ENCODE measurements around the gene EPHB3. TPM values are rescaled to one million over a fixed set of nuclear protein-coding genes. Genes with fewer than 3 reads are reported as not detected.

The EPHB3 gene
- polyA plus RNA-seq, 1 experiment: 3.3 TPM

DNA sequence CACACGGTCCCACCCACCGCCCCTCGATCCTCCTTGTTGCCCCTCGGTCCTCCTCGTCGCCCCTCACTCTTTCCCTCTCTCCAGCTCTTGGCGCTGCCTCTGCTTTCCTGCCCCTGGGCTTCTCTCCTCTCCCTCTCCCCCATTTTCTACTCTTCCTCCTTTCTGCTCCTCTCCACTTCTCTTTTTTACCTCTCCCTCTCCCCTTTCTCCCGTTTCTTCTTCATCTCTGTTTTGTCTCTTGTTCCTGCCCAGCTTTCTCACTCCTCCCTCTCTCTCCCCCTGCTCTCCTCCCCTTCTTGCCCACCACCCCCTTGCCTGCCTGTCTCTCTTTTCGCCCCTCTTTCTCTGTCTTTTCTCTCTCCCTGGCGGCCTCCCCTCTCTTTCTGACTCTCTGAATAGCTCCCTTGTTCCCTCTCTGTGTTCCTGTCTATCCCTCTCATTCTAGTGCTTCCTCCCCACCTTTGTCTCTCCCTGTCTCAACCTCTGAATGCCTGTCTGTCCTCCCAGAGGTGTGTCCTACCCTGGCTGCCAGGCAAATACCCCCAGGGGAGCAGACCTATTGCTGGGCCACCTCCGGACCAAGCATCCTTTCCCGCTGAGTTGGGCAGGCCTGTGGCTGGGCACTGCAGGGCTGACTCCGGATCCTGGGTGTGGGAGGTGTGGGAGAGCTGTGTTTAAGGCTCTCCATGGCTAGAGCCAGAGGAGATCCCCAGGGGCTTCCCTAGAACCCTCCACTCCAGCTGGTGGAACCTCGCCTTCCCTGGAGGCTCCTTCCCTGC lies 41.0 kb downstream of the EPHB3 start:
- DNase-seq (ENCODE audit: low read depth): no peak
- CTCF ChIA-PET: interaction anchor here (2.8 kb wide), 1 partner anchor 41 kb away, joined by 10 read pairs; the partner anchor contains the start of gene EPHB3
- peaks cover 29% of the 10 kb centered on the region for H3K27me3 ChIP-seq (ENCODE audit: control insufficient read depth, insufficient read depth, low read length)

DNA sequence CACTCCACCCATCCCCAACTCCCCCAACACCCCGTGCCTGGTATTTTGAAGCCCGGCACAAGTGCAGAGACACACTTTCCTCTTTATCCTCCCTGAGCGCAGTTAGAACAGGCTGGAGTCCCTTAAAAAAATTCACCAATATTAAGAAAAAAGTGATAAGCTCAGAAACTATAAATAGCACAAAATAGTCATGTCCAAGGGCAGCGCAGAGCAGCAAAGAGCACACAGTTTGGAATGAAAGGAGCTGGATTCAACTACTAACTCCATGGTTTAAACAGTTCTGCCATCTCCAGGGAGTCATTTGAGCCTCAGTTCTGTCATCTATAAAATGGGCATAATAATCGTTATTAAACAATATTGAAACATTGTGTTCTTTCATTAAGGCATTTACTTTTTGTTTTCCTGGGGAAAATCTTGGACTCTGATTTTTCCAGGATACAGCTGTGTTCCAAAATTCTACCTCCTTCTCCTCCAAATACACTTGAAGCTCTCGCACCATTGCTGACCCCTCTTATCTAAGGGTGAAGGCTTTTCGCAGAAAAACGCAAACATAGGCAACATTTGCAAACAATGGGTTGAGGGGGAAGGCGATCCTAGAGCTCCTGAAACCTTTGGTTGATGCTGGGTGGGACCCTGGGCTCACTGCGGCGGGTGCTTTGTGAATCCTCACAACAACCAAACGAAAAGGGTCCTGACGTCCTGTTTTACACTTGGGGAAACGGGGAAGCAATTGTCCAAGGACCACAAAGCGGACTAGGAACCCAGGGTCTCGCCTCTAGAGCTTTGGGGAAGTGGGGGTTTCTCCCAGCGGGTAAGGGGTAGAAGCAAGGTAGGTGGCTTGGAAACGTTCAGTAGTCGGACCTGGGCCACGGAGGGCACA lies 41.8 kb downstream of the EPHB3 start:
- TF ChIP-seq, protein P1, sequence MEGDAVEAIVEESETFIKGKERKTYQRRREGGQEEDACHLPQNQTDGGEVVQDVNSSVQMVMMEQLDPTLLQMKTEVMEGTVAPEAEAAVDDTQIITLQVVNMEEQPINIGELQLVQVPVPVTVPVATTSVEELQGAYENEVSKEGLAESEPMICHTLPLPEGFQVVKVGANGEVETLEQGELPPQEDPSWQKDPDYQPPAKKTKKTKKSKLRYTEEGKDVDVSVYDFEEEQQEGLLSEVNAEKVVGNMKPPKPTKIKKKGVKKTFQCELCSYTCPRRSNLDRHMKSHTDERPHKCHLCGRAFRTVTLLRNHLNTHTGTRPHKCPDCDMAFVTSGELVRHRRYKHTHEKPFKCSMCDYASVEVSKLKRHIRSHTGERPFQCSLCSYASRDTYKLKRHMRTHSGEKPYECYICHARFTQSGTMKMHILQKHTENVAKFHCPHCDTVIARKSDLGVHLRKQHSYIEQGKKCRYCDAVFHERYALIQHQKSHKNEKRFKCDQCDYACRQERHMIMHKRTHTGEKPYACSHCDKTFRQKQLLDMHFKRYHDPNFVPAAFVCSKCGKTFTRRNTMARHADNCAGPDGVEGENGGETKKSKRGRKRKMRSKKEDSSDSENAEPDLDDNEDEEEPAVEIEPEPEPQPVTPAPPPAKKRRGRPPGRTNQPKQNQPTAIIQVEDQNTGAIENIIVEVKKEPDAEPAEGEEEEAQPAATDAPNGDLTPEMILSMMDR (IDR thresholded peaks at IDR 0.05; ENCODE audit: insufficient read depth, low read depth, low read length): no peak
- no peak for DNase-seq (ENCODE audit: low read depth)
- Histone ChIP-seq H3K27me3 (ENCODE audit: control insufficient read depth, insufficient read depth, low read length) (peaks cover 29% of the 10 kb centered on the region), H3K36me3 (ENCODE audit: control insufficient read depth, insufficient read depth, low read length) (no peaks in the 10 kb centered on the region), H3K4me3 (ENCODE audit: low read depth, low read length) (no peak overlapping the region)
- ChIA-PET POLR2A (no interaction called here), CTCF (interaction anchor here (2.8 kb wide), 1 partner anchor 42 kb away, joined by 10 read pairs; the partner anchor contains the start of gene EPHB3)

More for the DNA sequence above, 41.0 kb downstream of the EPHB3 start:
- Histone ChIP-seq H3K36me3 (ENCODE audit: control insufficient read depth, insufficient read depth, low read length) (no peaks in the 10 kb centered on the region), H3K4me3 (ENCODE audit: low read depth, low read length) (no peak overlapping the region)
- TF ChIP-seq, protein P1 (IDR thresholded peaks at IDR 0.05; ENCODE audit: insufficient read depth, low read depth, low read length): no peak
- POLR2A ChIA-PET: no interaction called here

DNA sequence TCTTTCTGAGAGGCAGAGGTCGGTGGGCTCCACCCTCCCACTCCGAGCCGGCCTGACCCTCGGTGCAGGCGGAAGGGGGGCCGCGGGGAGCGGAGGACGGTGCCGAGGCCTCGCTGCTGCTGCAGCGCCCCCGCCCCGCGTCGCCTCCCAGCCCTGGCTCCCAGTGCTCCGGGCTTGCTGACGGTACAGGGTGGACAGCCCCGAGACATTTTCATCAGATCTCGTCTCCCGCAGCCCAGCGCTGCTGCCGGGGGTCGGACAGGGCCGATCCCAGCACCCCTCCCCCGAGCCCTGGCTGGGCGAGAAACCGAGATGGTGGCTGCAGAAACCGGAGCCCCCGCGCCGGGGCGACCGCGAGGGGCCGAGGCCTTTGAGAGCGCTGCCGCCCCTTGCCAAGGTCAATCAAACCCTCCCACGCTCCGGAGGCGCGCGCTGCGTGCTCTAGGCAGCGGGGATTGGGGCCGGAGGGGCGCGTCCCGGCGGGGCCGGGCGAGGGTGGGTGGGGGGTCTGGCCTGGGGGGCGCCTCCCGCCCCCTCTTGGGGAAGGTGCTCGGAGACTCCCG lies 42.5 kb downstream of the EPHB3 start:
- ChIA-PET POLR2A (no interaction called here), CTCF (interaction anchor here (0.6 kb wide), 1 partner anchor 62 kb away, joined by 3 read pairs; no protein-coding TSS in a partner anchor)
- no peak for DNase-seq (ENCODE audit: low read depth)
- H3K4me3 ChIP-seq (ENCODE audit: low read depth, low read length): no peak overlapping the region
- H3K36me3 ChIP-seq (ENCODE audit: control insufficient read depth, insufficient read depth, low read length): no peaks in the 10 kb centered on the region
- H3K27me3 ChIP-seq (ENCODE audit: control insufficient read depth, insufficient read depth, low read length): peaks cover 29% of the 10 kb centered on the region
- TF ChIP-seq, protein P1 (IDR thresholded peaks at IDR 0.05; ENCODE audit: insufficient read depth, low read depth, low read length): no peak

DNA sequence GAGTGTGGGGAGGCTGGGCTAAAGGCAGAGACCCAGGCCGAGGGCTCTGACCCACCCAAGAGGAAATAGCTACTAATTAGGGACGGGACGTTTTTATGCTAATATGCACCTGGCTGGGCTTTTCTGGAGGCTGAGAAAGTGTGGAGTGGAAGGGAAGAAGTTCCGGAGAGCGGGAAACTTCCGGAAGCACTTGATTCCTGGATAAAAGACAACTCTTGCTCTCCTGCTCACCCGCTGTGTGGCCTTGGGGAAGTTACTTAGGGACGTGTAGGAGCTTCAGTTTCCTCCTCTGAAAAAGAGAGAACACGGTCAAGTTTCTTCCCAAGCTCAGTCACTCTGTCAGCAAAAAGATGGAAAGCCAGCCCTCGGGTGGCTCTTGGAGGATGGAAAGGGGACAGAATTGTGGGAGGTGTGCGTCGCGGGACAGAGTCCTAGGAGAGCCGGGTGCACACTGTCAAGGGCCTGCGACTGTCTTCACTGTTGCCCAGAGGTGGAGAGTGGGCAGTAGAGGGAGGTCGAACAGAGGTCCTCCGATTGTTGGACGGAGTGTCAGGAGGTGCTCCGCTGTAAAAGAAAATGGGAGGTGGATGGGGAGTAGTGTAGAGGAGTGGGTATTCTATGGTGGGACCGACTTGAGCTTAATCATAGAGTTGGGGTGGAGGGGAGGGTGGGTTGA lies 43.2 kb downstream of the EPHB3 start:
- ChIA-PET POLR2A (no interaction called here), CTCF (interaction anchor here (0.6 kb wide), 1 partner anchor 61 kb away, joined by 3 read pairs; no protein-coding TSS in a partner anchor)
- Histone ChIP-seq H3K36me3 (ENCODE audit: control insufficient read depth, insufficient read depth, low read length) (no peaks in the 10 kb centered on the region), H3K4me3 (ENCODE audit: low read depth, low read length) (no peak overlapping the region), H3K27me3 (ENCODE audit: control insufficient read depth, insufficient read depth, low read length) (peaks cover 29% of the 10 kb centered on the region)
- TF ChIP-seq, protein P1 (IDR thresholded peaks at IDR 0.05; ENCODE audit: insufficient read depth, low read depth, low read length): no peak
- DNase-seq (ENCODE audit: low read depth): no peak

All from BJ (cell line).